Lower leg skin (tissue), 3 donors: ENCODE results near the gene MCM5.
A peak's percentile ranks its signal among the peaks of the same experiment; 100 is the strongest.

Source experiments
- POLR2A ChIP-seq, 2 donors: fragments of 450-650 bp; IDR thresholded peaks; one replicate each; pipeline ENCODE4 v1.6.1; 2016 to 2017; ENCODE audit warnings: antibody characterized with exemption in 2 of 2, mild to moderate bottlenecking in 1 of 2, moderate library complexity in 1 of 2
- TF ChIP-seq, protein P1 (sequence below), 3 donors: fragments of 450-650 bp; IDR thresholded peaks; one replicate each; pipeline ENCODE4 v1.5.1; 2016; ENCODE audit warnings: antibody characterized with exemption in 3 of 3, mild to moderate bottlenecking in 3 of 3, moderate library complexity in 2 of 3

DNA sequence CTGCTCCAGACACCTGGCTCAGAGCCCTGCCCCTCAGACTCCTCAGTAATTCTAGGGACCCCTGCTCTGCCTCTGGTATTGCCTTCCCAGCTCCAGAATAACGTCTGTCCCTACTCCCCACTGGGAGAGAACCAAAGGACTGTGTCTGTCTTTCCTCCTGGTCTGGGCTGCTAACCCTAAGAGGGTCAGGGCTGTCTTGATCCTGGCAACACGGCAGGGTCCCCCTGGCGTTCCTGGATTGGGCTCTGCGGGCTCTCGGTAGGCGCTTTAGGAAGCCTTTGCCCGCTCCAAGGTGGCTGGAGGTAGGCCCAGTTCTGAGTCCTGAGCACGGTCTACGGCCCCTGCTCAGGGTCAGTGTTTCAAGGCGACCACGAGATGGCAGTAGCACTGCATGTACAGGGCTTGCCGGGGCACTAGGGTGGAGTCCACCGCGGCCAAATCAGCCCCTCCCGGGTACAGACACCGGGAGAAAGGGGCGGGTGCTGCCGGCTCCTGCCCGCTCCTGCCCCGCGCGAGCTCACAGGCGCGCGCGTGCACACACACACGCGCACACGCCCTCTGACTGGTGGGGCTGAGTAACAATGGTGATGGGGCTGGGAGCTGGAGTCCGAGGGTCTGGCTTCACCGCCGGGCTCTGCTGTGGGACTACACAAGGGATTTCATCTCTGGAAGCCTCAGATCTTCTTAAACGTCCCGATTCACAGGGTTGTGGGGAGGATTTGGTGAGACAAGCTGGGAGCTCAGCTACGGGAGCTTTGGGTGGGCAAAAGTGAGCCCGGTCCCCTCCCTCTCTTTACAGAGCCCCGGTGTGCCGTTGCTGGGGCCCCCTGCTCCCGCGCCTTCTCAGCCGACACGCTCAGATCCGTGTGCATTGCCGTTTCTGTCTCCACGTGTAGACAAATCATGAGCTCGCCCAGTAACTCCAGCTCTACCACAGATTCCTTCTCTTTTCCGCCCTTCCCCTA is 49.1 kb upstream of the MCM5 start:
- TF ChIP-seq, protein P1, sequence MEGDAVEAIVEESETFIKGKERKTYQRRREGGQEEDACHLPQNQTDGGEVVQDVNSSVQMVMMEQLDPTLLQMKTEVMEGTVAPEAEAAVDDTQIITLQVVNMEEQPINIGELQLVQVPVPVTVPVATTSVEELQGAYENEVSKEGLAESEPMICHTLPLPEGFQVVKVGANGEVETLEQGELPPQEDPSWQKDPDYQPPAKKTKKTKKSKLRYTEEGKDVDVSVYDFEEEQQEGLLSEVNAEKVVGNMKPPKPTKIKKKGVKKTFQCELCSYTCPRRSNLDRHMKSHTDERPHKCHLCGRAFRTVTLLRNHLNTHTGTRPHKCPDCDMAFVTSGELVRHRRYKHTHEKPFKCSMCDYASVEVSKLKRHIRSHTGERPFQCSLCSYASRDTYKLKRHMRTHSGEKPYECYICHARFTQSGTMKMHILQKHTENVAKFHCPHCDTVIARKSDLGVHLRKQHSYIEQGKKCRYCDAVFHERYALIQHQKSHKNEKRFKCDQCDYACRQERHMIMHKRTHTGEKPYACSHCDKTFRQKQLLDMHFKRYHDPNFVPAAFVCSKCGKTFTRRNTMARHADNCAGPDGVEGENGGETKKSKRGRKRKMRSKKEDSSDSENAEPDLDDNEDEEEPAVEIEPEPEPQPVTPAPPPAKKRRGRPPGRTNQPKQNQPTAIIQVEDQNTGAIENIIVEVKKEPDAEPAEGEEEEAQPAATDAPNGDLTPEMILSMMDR (IDR thresholded peaks at IDR 0.05): peak in 1 of 3 donors; percentile 89
- TF ChIP-seq POLR2A (IDR thresholded peaks at IDR 0.05): no peak
